GM21515 (cell line): ENCODE measurements around the gene GATD1.

Source experiments
- ATAC-seq: cut with Tn5 transposase; IDR thresholded peaks from one replicate; pipeline ENCODE4 v1.9.1; 2021; ENCODE audit not compliant: unreplicated experiment

Gene GATD1

GRCh38 chr11:777288-778255, at the start of gene GATD1:
Gene GATD1 (minus strand): TSS chr11:777487. CDS start chr11:777462, 25 bp downstream.
- ATAC-seq = peak; percentile 62

- no peak for ATAC-seq
Measured at GRCh38 chr11:826836-827145, 49.5 kb upstream of the GATD1 start.

GRCh38 chr11:826227-826621, 48.9 kb upstream of the GATD1 start:
- ATAC-seq = no peak

GRCh38 chr11:825366-826226, 48.3 kb upstream of the GATD1 start:
- ATAC-seq = no peak

- no peak for ATAC-seq
Measured at GRCh38 chr11:824942-825341, 47.7 kb upstream of the GATD1 start.

GRCh38 chr11:824292-824880, 47.1 kb upstream of the GATD1 start:
- ATAC-seq = no peak

GRCh38 chr11:823441-824291, 46.4 kb upstream of the GATD1 start:
- ATAC-seq = no peak

- no peak for ATAC-seq
Measured at GRCh38 chr11:821512-822371, 44.5 kb upstream of the GATD1 start.

GRCh38 chr11:820655-821511, 43.6 kb upstream of the GATD1 start:
- no peak for ATAC-seq

GRCh38 chr11:819943-820649, 42.8 kb upstream of the GATD1 start:
- ATAC-seq = peak; percentile 49

GRCh38 chr11:819129-819931, 42.0 kb upstream of the GATD1 start:
- peak; percentile 56 for ATAC-seq

- ATAC-seq = peak; percentile 3
Measured at GRCh38 chr11:818396-819128, 41.3 kb upstream of the GATD1 start, which contains the start of gene PNPLA2. Gene PNPLA2 (plus strand): TSS chr11:818914. CDS start chr11:819719, 805 bp downstream.

- no peak for ATAC-seq
Measured at GRCh38 chr11:816433-816779, 39.1 kb upstream of the GATD1 start.

- no peak for ATAC-seq
Measured at GRCh38 chr11:815675-816432, 38.6 kb upstream of the GATD1 start.

GRCh38 chr11:813456-814096, 36.3 kb upstream of the GATD1 start:
- ATAC-seq = no peak
